Activated CD4-positive, alpha-beta T cell treated with anti-CD3 and anti-CD28 coated beads for 36 hours (primary cell): Measurements from ENCODE around the gene UIMC1. TPM values are rescaled to one million over a fixed set of nuclear protein-coding genes. Genes with fewer than 3 reads are reported as not detected.

Source experiments
- ATAC-seq: fragments of 200-7000 bp; cut with Tn5 transposase; one replicate; pipeline ENCODE4 v1.10.0; 2021; ENCODE audit warnings: mild to moderate bottlenecking, moderate library complexity
- CTCF ChIA-PET: fragments of 350-600 bp; sonication (Branson Sonifier 250); formaldehyde crosslinking; loops from one replicate; lab custom pipeline; 2021; ENCODE audit warnings: antibody characterized with exemption; lab: Charles Lee
- POLR2A ChIA-PET: fragments of 350-600 bp; sonication (Branson Sonifier 250); formaldehyde crosslinking; loops from one replicate; lab custom pipeline; 2021; ENCODE audit warnings: antibody characterized with exemption, inconsistent platforms; lab: Charles Lee
- DNase-seq: peaks from one replicate; pipeline ENCODE4 v3.0.0-alpha.2; 2020
- H3K27ac Mint-ChIP-seq: one replicate; pipeline ENCODE4 v1.8.0; 2021; ENCODE audit warnings: mixed read lengths
- H3K27me3 Mint-ChIP-seq: one replicate; pipeline ENCODE4 v1.8.0; 2021; ENCODE audit warnings: mixed read lengths
- H3K36me3 Mint-ChIP-seq: one replicate; pipeline ENCODE4 v1.8.0; 2021; ENCODE audit warnings: low read depth, mixed read lengths
- H3K4me1 Mint-ChIP-seq: one replicate; pipeline ENCODE4 v1.8.0; 2021; ENCODE audit warnings: mixed read lengths
- H3K4me3 Mint-ChIP-seq: one replicate; pipeline ENCODE4 v1.8.0; 2021; ENCODE audit warnings: mild to moderate bottlenecking, moderate library complexity, mixed read lengths
- H3K9me3 Mint-ChIP-seq: one replicate; pipeline ENCODE4 v1.8.0; 2021; ENCODE audit warnings: low read depth, mixed read lengths
- intact Hi-C, 2 experiments: fragments of 100-400 bp; cut with DNase I in 1 of 2; cut with micrococcal nuclease in 1 of 2; formaldehyde crosslinking; loops; one replicate each; pipeline versions ENCODE4 v1.14.2 to v1.15.1; 2022 to 2024; cut with DNase I, micrococcal nuclease
- total RNA-seq, 2 experiments: library from RNA; stranded (reverse); gene quantifications; one replicate each; pipeline ENCODE4 v1.2.3, GENCODE V29; 2021

UIMC1 gene
- total RNA-seq, 2 experiments from 2014 or later: 50.4 to 53.4 TPM

DNA sequence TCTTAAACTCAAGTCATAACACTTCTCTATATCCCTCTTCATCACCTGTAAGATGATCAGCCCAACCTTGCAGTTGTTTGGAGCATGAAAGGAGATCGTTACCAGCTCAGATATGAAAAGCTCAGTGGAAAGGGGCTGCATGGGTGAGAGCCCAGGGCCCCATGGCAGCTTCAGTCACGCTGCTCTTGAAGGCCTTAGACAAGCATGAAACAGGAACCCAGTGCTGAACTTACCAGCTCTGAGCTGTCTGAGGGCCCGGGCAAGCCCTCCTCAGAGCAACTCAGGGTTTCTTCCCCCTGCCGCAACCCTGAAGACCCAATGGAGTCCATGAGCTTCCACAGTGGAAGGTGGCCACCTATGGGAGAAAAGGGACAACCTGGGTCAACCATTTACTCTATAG is 110.7 kb downstream of the UIMC1 start:
- Mint-ChIP-seq H3K4me3 (no peak overlapping the region), H3K9me3 (no peaks in the 10 kb centered on the region), H3K36me3 (peaks cover 4% of the 10 kb centered on the region), H3K27ac (no peak overlapping the region), H3K4me1 (peaks cover 13% of the 10 kb centered on the region), H3K27me3 (no peaks in the 10 kb centered on the region)
- CTCF ChIA-PET: interaction anchor here (1.2 kb wide), 3 partner anchors 14 to 235 kb away, joined by 3 read pairs; no protein-coding TSS in a partner anchor
- POLR2A ChIA-PET: no interaction called here
- intact Hi-C loops: no loop called here
- no peak for ATAC-seq
- DNase-seq: no peak

DNA sequence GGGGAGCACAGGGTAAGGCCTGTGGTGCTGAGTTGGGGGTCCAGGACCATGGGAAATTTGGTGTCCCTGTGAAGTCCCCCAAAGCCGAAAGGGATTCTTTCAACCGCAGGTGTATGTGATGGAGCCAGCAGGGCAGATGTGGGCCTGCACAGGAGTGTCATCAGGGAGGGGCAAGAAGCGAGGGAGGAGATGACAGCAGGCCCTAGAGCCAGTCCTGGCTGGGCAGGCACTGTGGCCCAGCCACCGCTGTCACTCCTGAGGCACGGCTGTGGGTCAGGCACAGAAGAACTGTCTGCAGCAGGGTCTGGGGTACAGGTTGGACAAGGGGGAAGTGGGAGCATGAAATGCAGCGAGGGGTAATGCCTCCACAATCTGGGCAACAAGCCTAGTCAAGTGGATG is 112.3 kb downstream of the UIMC1 start:
- Mint-ChIP-seq H3K9me3 (no peaks in the 10 kb centered on the region), H3K36me3 (no peaks in the 10 kb centered on the region), H3K27ac (no peak overlapping the region), H3K4me3 (no peak overlapping the region), H3K27me3 (no peaks in the 10 kb centered on the region), H3K4me1 (peaks cover 7% of the 10 kb centered on the region)
- intact Hi-C loops: no loop called here
- ChIA-PET POLR2A (no interaction called here), CTCF (interaction anchor here (0.6 kb wide), 1 partner anchor 63 kb away, joined by 3 read pairs; no protein-coding TSS in a partner anchor)
- ATAC-seq (no peak), DNase-seq (no peak)

- DNase-seq (no peak), ATAC-seq (no peak)
- POLR2A ChIA-PET: no interaction called here
- Mint-ChIP-seq H3K9me3 (no peaks in the 10 kb centered on the region), H3K36me3 (no peaks in the 10 kb centered on the region), H3K4me1 (peaks cover 3% of the 10 kb centered on the region), H3K4me3 (no peak overlapping the region), H3K27ac (no peak overlapping the region), H3K27me3 (no peaks in the 10 kb centered on the region)
- CTCF ChIA-PET: interaction anchor here (0.7 kb wide), 1 partner anchor 209 kb away, joined by 3 read pairs; no protein-coding TSS in a partner anchor
- intact Hi-C loops: no loop called here
Measured at GRCh38 chr5:176892663-176893062, 113.9 kb downstream of the UIMC1 start.

GRCh38 chr5:176891331-176891958 is 115.1 kb downstream of the UIMC1 start:
- intact Hi-C loops: no loop called here
- CTCF ChIA-PET: no interaction called here
- Mint-ChIP-seq H3K9me3 (no peaks in the 10 kb centered on the region), H3K4me1 (no peaks in the 10 kb centered on the region), H3K27me3 (no peaks in the 10 kb centered on the region), H3K27ac (no peak overlapping the region), H3K36me3 (no peaks in the 10 kb centered on the region), H3K4me3 (no peak overlapping the region)
- ATAC-seq (no peak), DNase-seq (no peak)
- POLR2A ChIA-PET: no interaction called here

DNA sequence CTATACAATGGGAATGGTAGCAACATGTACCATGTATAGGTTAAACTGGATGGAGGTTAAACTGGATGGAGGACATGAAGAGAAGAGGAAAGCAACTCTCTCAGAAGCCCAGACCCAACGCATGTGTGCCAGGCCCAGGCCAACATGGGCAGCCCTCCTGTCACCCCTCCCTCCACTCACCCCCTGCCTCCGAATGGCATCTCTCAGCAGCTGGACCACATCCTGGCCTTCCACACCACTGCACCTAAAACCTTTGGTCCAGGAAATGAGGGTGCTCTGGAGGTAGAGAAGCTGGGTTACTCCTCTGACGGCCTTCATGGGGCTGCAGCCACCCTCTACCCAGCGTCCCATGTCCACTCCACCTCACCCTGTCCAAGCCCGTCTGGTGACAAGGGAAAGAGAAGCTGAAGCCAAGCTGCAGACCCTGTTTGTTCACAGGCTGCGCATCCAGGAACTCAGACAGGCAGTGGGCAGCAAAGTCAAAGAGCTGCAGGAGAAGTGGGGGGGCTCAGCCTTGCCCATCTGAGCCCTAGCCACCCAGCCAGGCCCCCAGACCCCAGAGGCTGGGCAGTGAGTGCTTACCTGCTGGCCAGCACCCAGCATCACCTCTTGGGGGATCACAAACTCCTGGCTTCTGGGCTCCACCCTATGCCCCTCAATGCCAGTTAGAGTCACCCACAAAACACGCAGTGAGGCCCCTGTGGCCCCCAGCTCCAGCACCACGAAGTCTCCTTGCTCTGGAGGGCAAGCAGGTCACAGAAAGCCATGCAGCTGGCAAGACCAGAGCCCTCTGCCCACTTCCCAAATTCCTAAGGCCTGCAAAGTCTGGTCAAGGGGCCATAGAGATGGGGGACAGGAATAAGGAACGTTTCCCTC is 115.9 kb downstream of the UIMC1 start:
- POLR2A ChIA-PET: no interaction called here
- H3K9me3 Mint-ChIP-seq: no peaks in the 10 kb centered on the region
- CTCF ChIA-PET: no interaction called here
- intact Hi-C loops: no loop called here
- DNase-seq (no peak), ATAC-seq (no peak)
- H3K4me3 Mint-ChIP-seq: no peak overlapping the region
- H3K36me3 Mint-ChIP-seq: no peaks in the 10 kb centered on the region
- no peak overlapping the region for H3K27ac Mint-ChIP-seq
- no peaks in the 10 kb centered on the region for H3K27me3 Mint-ChIP-seq
- H3K4me1 Mint-ChIP-seq: no peaks in the 10 kb centered on the region

DNA sequence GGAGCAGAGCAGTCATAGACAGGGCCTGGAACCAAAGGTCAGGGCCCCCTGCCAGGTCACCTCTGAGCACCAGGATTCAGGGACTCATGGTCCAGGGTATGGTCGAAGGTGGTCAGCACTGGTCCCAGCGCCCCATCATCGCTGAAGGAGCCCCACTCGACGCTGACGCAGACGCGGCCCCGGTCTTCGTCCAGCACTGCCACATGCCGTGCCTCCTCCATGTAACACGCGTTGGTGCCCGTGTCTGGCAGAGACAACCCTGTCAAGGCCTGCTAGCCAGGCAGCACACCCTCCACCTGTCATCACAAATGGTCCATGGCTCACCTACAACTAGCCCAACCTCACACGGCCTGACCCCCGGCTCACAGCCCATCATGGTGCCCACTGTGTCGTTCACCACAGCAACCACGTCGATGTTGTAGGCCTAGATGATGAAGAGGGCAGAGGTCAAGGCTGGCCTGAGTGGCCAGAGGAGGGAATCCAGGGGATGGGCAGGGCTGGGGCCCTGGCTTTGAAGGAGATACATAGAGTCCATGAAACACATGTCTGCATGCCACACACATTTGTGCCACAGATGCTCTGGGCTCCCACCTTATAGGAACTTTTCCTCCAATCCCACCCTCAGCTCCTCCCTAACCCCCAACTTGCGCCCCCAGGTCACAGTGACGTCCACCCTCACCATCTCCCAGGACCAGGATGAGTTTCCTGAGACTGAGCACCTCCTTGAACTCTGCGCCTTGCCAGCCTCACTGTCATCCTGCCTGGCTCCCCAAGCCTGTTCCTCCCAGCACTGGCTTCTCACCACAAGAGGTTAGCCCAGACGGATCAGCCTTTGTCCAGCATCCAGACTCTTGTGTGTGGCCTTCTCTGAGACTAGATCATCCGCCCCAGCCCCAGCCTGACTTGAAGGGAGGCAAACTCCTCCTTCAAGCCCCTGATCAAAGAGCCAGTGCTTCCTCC is 117.0 kb downstream of the UIMC1 start:
- ATAC-seq: no peak
- H3K4me1 Mint-ChIP-seq: peaks cover 2% of the 10 kb centered on the region
- H3K4me3 Mint-ChIP-seq: no peak overlapping the region
- H3K27me3 Mint-ChIP-seq: no peaks in the 10 kb centered on the region
- H3K9me3 Mint-ChIP-seq: no peaks in the 10 kb centered on the region
- intact Hi-C loops: no loop called here
- ChIA-PET CTCF (no interaction called here), POLR2A (no interaction called here)
- no peak overlapping the region for H3K27ac Mint-ChIP-seq
- H3K36me3 Mint-ChIP-seq: no peaks in the 10 kb centered on the region
- no peak for DNase-seq

GRCh38 chr5:176888865-176889165 is 117.8 kb downstream of the UIMC1 start:
- H3K9me3 Mint-ChIP-seq: no peaks in the 10 kb centered on the region
- no peaks in the 10 kb centered on the region for H3K27me3 Mint-ChIP-seq
- intact Hi-C loops: no loop called here
- DNase-seq: no peak
- ChIA-PET POLR2A (no interaction called here), CTCF (no interaction called here)
- no peaks in the 10 kb centered on the region for H3K36me3 Mint-ChIP-seq
- ATAC-seq: no peak
- H3K27ac Mint-ChIP-seq: no peak overlapping the region
- H3K4me1 Mint-ChIP-seq: peaks cover 3% of the 10 kb centered on the region
- no peak overlapping the region for H3K4me3 Mint-ChIP-seq

DNA sequence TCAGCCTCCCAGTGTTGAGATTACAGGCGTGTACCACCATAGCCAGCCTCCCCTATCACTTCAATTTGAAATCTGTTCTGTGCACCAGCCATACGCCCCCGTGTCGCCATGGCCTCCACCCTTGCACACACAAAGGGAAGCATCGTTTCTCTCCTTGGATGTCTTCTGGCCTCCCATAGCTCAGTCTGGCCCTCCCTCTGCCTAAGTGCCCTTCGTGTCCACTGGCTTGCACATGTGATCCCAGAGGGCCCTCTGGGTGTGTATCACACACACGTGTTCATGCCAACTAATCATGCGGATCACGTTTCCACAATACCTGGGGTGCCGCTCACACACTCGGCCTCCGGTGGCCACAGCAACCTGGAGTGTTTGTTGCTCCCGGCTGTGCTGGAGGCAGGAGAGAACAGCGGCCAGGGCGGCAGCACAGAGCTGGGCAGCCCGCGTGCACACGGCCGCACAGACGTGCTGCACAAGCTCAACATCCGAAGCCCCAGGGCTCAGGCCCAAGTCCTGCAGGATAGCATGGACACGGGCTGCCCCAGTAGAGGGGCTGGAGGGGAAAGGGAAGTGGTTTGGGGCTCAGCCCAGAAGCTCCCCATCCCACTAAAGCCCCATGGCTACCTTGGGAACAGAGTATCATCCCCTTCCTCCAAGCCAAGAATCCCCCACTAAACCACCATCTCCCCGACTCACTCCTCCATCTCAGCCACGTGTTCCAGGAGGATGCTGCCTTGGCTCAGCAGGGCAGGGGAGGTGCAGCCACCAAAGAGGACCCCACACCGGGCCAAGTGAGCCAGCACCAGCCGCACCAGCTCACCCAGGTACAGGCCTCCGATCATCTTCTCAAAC is 118.3 kb downstream of the UIMC1 start:
- Mint-ChIP-seq H3K4me1 (peaks cover 3% of the 10 kb centered on the region), H3K4me3 (no peak overlapping the region), H3K27me3 (no peaks in the 10 kb centered on the region), H3K27ac (no peak overlapping the region), H3K36me3 (no peaks in the 10 kb centered on the region), H3K9me3 (no peaks in the 10 kb centered on the region)
- intact Hi-C loops: no loop called here
- POLR2A ChIA-PET: interaction anchor here (0.6 kb wide), 1 partner anchor 9 kb away, joined by 3 read pairs; no protein-coding TSS in a partner anchor
- CTCF ChIA-PET: no interaction called here
- DNase-seq (no peak), ATAC-seq (no peak)

- no peaks in the 10 kb centered on the region for H3K27me3 Mint-ChIP-seq
- ATAC-seq (no peak), DNase-seq (no peak)
- intact Hi-C loops: no loop called here
- CTCF ChIA-PET: no interaction called here
- no peak overlapping the region for H3K4me3 Mint-ChIP-seq
- no peaks in the 10 kb centered on the region for H3K9me3 Mint-ChIP-seq
- peaks cover 3% of the 10 kb centered on the region for H3K4me1 Mint-ChIP-seq
- H3K36me3 Mint-ChIP-seq: no peaks in the 10 kb centered on the region
- H3K27ac Mint-ChIP-seq: no peak overlapping the region
- POLR2A ChIA-PET: no interaction called here
Measured at GRCh38 chr5:176887252-176887849, 119.2 kb downstream of the UIMC1 start.

- H3K27me3 Mint-ChIP-seq: no peaks in the 10 kb centered on the region
- no peak overlapping the region for H3K27ac Mint-ChIP-seq
- ChIA-PET CTCF (interaction anchor here (0.7 kb wide), 1 partner anchor 500 kb away, joined by 3 read pairs; no protein-coding TSS in a partner anchor), POLR2A (interaction anchor here (0.7 kb wide), 1 partner anchor 118 kb away, joined by 4 read pairs; no protein-coding TSS in a partner anchor)
- no peak overlapping the region for H3K4me3 Mint-ChIP-seq
- no peaks in the 10 kb centered on the region for H3K36me3 Mint-ChIP-seq
- ATAC-seq: no peak
- H3K9me3 Mint-ChIP-seq: no peaks in the 10 kb centered on the region
- H3K4me1 Mint-ChIP-seq: peaks cover 3% of the 10 kb centered on the region
- DNase-seq: no peak
- intact Hi-C loops: no loop called here
Measured at GRCh38 chr5:176886336-176887251, 120.0 kb downstream of the UIMC1 start.
